Stomach (tissue), 4 donors: Measurements from ENCODE around the gene PHACTR4.

Source experiments
- CTCF ChIP-seq, 7 experiments: fragments of 450-650 bp in 4 of 7; fragments of 200-600 bp in 3 of 7; sonication (generic) in 3 of 7; IDR thresholded peaks; one replicate each; pipeline ENCODE4 v1.5.1; 2016 to 2019; ENCODE audit warnings: antibody characterized with exemption in 7 of 7, control low read depth in 2 of 7, mild to moderate bottlenecking in 1 of 7
- POLR2A ChIP-seq, 4 donors: fragments of 450-650 bp; IDR thresholded peaks; one replicate each; pipeline ENCODE4 v1.6.1; 2016; ENCODE audit warnings: antibody characterized with exemption in 4 of 4, control low read depth in 2 of 4, mild to moderate bottlenecking in 1 of 4, moderate library complexity in 1 of 4
- POLR2AphosphoS5 ChIP-seq, 3 donors: sonication (generic); formaldehyde crosslinking; IDR thresholded peaks; one replicate each; pipeline ENCODE4 v1.6.1; 2016; ENCODE audit warnings: antibody characterized with exemption in 3 of 3

DNA sequence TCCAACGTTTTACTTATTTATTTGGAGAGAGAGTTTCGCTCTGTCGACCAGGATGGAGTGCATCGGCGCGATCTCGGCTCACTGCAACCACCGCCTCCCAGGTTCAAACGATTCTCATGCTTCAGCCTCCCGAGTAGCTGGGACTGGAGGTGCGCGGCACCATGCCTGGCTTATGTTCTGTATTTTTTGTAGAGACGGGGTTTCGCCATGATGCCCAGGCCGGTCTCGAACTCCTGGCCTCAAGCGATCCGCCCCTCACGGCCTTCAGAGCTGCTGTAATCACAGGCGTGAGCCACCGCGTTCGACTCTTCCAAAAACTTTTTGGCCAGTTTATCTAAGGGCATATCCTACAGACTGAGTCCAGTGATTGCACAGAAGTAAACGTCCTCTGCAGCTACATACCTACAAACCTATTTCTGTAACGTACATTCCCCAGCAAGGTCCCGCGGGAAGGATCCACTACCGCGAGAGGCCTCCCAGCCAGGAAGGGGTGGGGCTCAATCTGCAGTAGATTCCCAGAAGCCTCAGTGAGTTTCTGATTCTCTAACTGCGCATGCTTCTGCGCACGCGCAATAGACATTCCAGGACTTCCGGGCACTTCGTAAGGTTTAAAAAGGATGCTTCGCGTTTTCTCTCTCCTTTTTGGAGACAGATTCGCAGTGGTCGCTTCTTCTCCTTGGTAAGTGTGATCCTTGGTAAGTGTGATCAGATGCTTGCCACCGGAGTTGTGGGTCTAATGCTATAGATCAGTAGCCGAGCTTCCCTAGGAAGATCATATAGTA is 136.1 kb downstream of the PHACTR4 start, which contains the start of gene RCC1:
- TF ChIP-seq CTCF (IDR thresholded peaks at IDR 0.05) (no peak), POLR2AphosphoS5 (IDR thresholded peaks at IDR 0.05) (peak; percentile 94 to 99 (median 98)), POLR2A (IDR thresholded peaks at IDR 0.05) (peak in 2 of 4 donors; percentile 85 to 94)
